ENCODE data around the gene ZC3H18. TPM values are rescaled to one million over a fixed set of nuclear protein-coding genes. Genes with fewer than 3 reads are reported as not detected.

Gene ZC3H18
- total RNA-seq, 4 donors from 2014 or later, result 15.7 to 20.8 (median 20.3) TPM

GRCh38 chr16:88539652-88540345 lies 30.4 kb upstream of the ZC3H18 start:
- Histone ChIP-seq H3K4me3 (no peak overlapping the region), H3K36me3 (no peaks in the 10 kb centered on the region), H3K4me1 (peaks cover 13% of the 10 kb centered on the region), H3K27ac (no peak overlapping the region), H3K9me3 (peaks cover 14% of the 10 kb centered on the region), H3K27me3 (peaks cover 47% of the 10 kb centered on the region)
- no peak for TF ChIP-seq POLR2A (IDR thresholded peaks at IDR 0.05)
- TF ChIP-seq POLR2AphosphoS5 (IDR thresholded peaks at IDR 0.05), result no peak
- no peak for TF ChIP-seq CTCF (IDR thresholded peaks at IDR 0.05)
- no peak for TF ChIP-seq EP300 (IDR thresholded peaks at IDR 0.05)
- DNase-seq (ENCODE audit: low spot score in 2 of 2), result no peak
- WGBS, result 30% methylated on average over 15 of the region's 26 CpGs

GRCh38 chr16:88540346-88540977 lies 29.7 kb upstream of the ZC3H18 start:
- Histone ChIP-seq H3K27me3 (peaks cover 47% of the 10 kb centered on the region), H3K27ac (no peak overlapping the region), H3K4me3 (no peak overlapping the region), H3K4me1 (peaks cover 7% of the 10 kb centered on the region), H3K9me3 (peaks cover 14% of the 10 kb centered on the region), H3K36me3 (no peaks in the 10 kb centered on the region)
- TF ChIP-seq EP300 (IDR thresholded peaks at IDR 0.05) (no peak), POLR2AphosphoS5 (IDR thresholded peaks at IDR 0.05) (no peak), CTCF (IDR thresholded peaks at IDR 0.05) (no peak)
- WGBS, result 81% methylated on average over 4 of the region's 20 CpGs
- no peak for DNase-seq (ENCODE audit: low spot score in 2 of 2)

- DNase-seq (ENCODE audit: low spot score in 2 of 2), result no peak
- Histone ChIP-seq H3K27ac (no peak overlapping the region), H3K27me3 (peaks cover 57% of the 10 kb centered on the region), H3K36me3 (no peaks in the 10 kb centered on the region), H3K4me1 (peaks cover 3% of the 10 kb centered on the region), H3K4me3 (no peak overlapping the region), H3K9me3 (peaks cover 14% of the 10 kb centered on the region)
- TF ChIP-seq POLR2AphosphoS5 (IDR thresholded peaks at IDR 0.05) (no peak), POLR2A (IDR thresholded peaks at IDR 0.05) (no peak), CTCF (IDR thresholded peaks at IDR 0.05) (no peak)
- 69% methylated on average over 14 of the region's 15 CpGs for WGBS
These were observed 28.2 kb upstream of the ZC3H18 start for GRCh38 chr16:88541831-88542616.

- Histone ChIP-seq H3K4me3 (no peak overlapping the region), H3K9me3 (peaks cover 14% of the 10 kb centered on the region), H3K27ac (no peak overlapping the region), H3K27me3 (peaks cover 51% of the 10 kb centered on the region), H3K4me1 (no peaks in the 10 kb centered on the region), H3K36me3 (no peaks in the 10 kb centered on the region)
- no peak for TF ChIP-seq POLR2A (IDR thresholded peaks at IDR 0.05)
- no peak for TF ChIP-seq EP300 (IDR thresholded peaks at IDR 0.05)
- TF ChIP-seq CTCF (IDR thresholded peaks at IDR 0.05), result no peak
- no peak for TF ChIP-seq POLR2AphosphoS5 (IDR thresholded peaks at IDR 0.05)
- WGBS, result 76% methylated on average over 8 of the region's 8 CpGs
- no peak for DNase-seq (ENCODE audit: low spot score in 2 of 2)
These were observed 26.9 kb upstream of the ZC3H18 start for GRCh38 chr16:88543230-88543813.
